ENCODE results near the gene HSPB8.

GRCh38 chr12:119151445-119152026 is 27.2 kb upstream of the HSPB8 start:
- TF ChIP-seq CTCF (IDR thresholded peaks at IDR 0.05), result no peak
- TF ChIP-seq, protein P1, sequence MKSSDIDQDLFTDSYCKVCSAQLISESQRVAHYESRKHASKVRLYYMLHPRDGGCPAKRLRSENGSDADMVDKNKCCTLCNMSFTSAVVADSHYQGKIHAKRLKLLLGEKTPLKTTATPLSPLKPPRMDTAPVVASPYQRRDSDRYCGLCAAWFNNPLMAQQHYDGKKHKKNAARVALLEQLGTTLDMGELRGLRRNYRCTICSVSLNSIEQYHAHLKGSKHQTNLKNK (CRISPR knock-in tag; IDR thresholded peaks at IDR 0.05), result no peak

Measured in WTC11 (cell line).